Keratinocyte (primary cell): ENCODE results near the gene NFATC2. TPM values are rescaled to one million over a fixed set of nuclear protein-coding genes. Genes with fewer than 3 reads are reported as not detected.

Experiments used
- DNase-seq: peaks from one replicate; pipeline ENCODE4 v3.0.0-alpha.2; 2011; ENCODE audit warnings: low read depth, missing footprints, low spot score
- FAIRE-seq: peaks from 2 replicates; lab custom pipeline; 2011; peaks lifted over from hg19 to GRCh38; lab: Jason Lieb, UNC
- H2AFZ ChIP-seq: 2 replicates; pipeline ENCODE4 v1.6.0; 2012; ENCODE audit warnings: low read length, control low read depth, inconsistent platforms; ENCODE audit not compliant: control insufficient read depth
- H3K27ac ChIP-seq: 2 replicates; pipeline ENCODE4 v1.5.1; 2011; ENCODE audit warnings: low read length; ENCODE audit not compliant: control insufficient read depth, insufficient read depth
- H3K27me3 ChIP-seq: 3 replicates; pipeline ENCODE4 v1.6.0; 2011; ENCODE audit warnings: low read length; ENCODE audit not compliant: control insufficient read depth, insufficient read depth; ENCODE audit errors: extremely low read depth
- H3K36me3 ChIP-seq, 2 experiments: 2 replicates in 1 of 2; 3 replicates in 1 of 2; pipeline ENCODE4 v1.5.1; 2011; ENCODE audit warnings: low read length in 2 of 2, mild to moderate bottlenecking in 1 of 2; ENCODE audit not compliant: control insufficient read depth in 2 of 2, insufficient read depth in 2 of 2; ENCODE audit errors: extremely low read depth in 1 of 2
- H3K4me1 ChIP-seq: 3 replicates; pipeline ENCODE4 v1.5.1; 2011; ENCODE audit warnings: low read length; ENCODE audit not compliant: control insufficient read depth, insufficient read depth; ENCODE audit errors: extremely low read depth
- H3K4me2 ChIP-seq: 3 replicates; pipeline ENCODE4 v1.6.0; 2011; ENCODE audit warnings: low read depth, low read length; ENCODE audit not compliant: control insufficient read depth, insufficient read depth; ENCODE audit errors: extremely low read depth
- H3K4me3 ChIP-seq, 3 experiments: fragments of 200-600 bp in 1 of 3; sonication (generic) in 1 of 3; 2 replicates in 2 of 3; 3 replicates in 1 of 3; pipeline ENCODE4 v1.5.1; 2011 to 2016; ENCODE audit warnings: low read length in 3 of 3, mild to moderate bottlenecking in 3 of 3, control low read depth in 2 of 3, inconsistent platforms in 1 of 3, low read depth in 1 of 3, mixed read lengths in 1 of 3, mixed run types in 1 of 3, moderate library complexity in 1 of 3; ENCODE audit not compliant: control insufficient read depth in 2 of 3, insufficient read depth in 2 of 3; ENCODE audit errors: extremely low read depth in 1 of 3
- H3K79me2 ChIP-seq: 2 replicates; pipeline ENCODE4 v1.6.0; 2012; ENCODE audit warnings: low read length; ENCODE audit not compliant: control insufficient read depth, insufficient read depth
- H3K9ac ChIP-seq: 3 replicates; pipeline ENCODE4 v1.6.0; 2011; ENCODE audit warnings: low read length; ENCODE audit not compliant: control insufficient read depth, insufficient read depth; ENCODE audit errors: extremely low read depth
- H3K9me1 ChIP-seq: 3 replicates; pipeline ENCODE4 v1.6.0; 2011; ENCODE audit warnings: low read length; ENCODE audit not compliant: control insufficient read depth, insufficient read depth; ENCODE audit errors: extremely low read depth
- H3K9me3 ChIP-seq: 2 replicates; pipeline ENCODE4 v1.5.1; 2012; ENCODE audit warnings: low read depth, low read length; ENCODE audit not compliant: control insufficient read depth
- H4K20me1 ChIP-seq: 3 replicates; pipeline ENCODE4 v1.6.0; 2011; ENCODE audit warnings: low read length; ENCODE audit not compliant: control insufficient read depth, insufficient read depth; ENCODE audit errors: extremely low read depth
- CTCF ChIP-seq, 3 experiments: IDR thresholded peaks in 1 of 3; conservative IDR thresholded peaks in 1 of 3; optimal IDR thresholded peaks in 1 of 3; 2 replicates in 2 of 3; 3 replicates in 1 of 3; pipeline versions ENCODE3 to v1.5.1; 2011; ENCODE audit warnings: low read length in 3 of 3, mild to moderate bottlenecking in 3 of 3, moderate library complexity in 2 of 3, control low read depth in 1 of 3, inconsistent platforms in 1 of 3; ENCODE audit not compliant: insufficient read depth in 2 of 3; ENCODE audit errors: extremely low read depth in 1 of 3
- EZH2 ChIP-seq: IDR thresholded peaks from one replicate; pipeline ENCODE4 v1.6.1; 2012; ENCODE audit warnings: inconsistent platforms, mild to moderate bottlenecking, low read length, moderate library complexity
- dilution Hi-C: fragments of 300-500 bp; cut with MboI; formaldehyde crosslinking; loops from one replicate; pipeline ENCODE4 v1.7.0; 2020; ENCODE audit warnings: low sequenced_read_pairs; ENCODE audit not compliant: extremely low pct_ligation_motif_present
- polyA plus RNA-seq, 5 experiments: library from polyadenylated mRNA; depleted of rRNA in 3 of 5; stranded (reverse) in 3 of 5; stranded (forward) in 1 of 5; unstranded in 1 of 5; fragments of >200 nt; gene quantifications; 1 replicate in 1 of 5; 2 replicates in 3 of 5; 3 replicates in 1 of 5; pipeline versions ENCODE4 v1.2.1 to v1.2.3, GENCODE V29; 2011 to 2012; ENCODE audit warnings: missing spikeins in 2 of 5, low read depth in 1 of 5, low replicate concordance in 1 of 5

Gene NFATC2
- polyA plus RNA-seq, 1 donor (not counting 4 experiments of a cell fraction or from before 2014, with no cell fraction given) = 0.05 TPM

GRCh38 chr20:51342510-51343236 lies 199.8 kb downstream of the NFATC2 start:
- DNase-seq (no peak), FAIRE-seq (no peak)
- Histone ChIP-seq H4K20me1 (no peaks in the 10 kb centered on the region), H3K9me3 (peaks cover 2% of the 10 kb centered on the region), H3K4me3 (no peak overlapping the region), H3K27me3 (no peaks in the 10 kb centered on the region), H2AFZ (no peak overlapping the region), H3K4me1 (peaks cover 16% of the 10 kb centered on the region), H3K9me1 (no peaks in the 10 kb centered on the region), H3K9ac (no peak overlapping the region), H3K79me2 (no peaks in the 10 kb centered on the region), H3K27ac (no peak overlapping the region), H3K36me3 (no peaks in the 10 kb centered on the region), H3K4me2 (no peak overlapping the region)
- dilution Hi-C loops = no loop called here
- no peak for TF ChIP-seq CTCF (optimal IDR thresholded peaks at IDR 0.05 in 1 of 3, IDR thresholded peaks at IDR 0.05 in 1 of 3, conservative IDR thresholded peaks at IDR 0.05 in 1 of 3; ENCODE audit: extremely low read depth in 1 of 3, insufficient read depth in 2 of 3, low read length in 3 of 3)
- no peak for TF ChIP-seq EZH2

- dilution Hi-C loops = no loop called here
- TF ChIP-seq EZH2 (no peak), CTCF (optimal IDR thresholded peaks at IDR 0.05 in 1 of 3, IDR thresholded peaks at IDR 0.05 in 1 of 3, conservative IDR thresholded peaks at IDR 0.05 in 1 of 3; ENCODE audit: extremely low read depth in 1 of 3, insufficient read depth in 2 of 3, low read length in 3 of 3) (no peak)
- no peak for FAIRE-seq
Observed at GRCh38 chr20:51341581-51341980, 200.9 kb downstream of the NFATC2 start.

More at GRCh38 chr20:51341581-51341980, 200.9 kb downstream of the NFATC2 start:
- no peak overlapping the region for H3K9ac ChIP-seq
- no peaks in the 10 kb centered on the region for H3K36me3 ChIP-seq
- DNase-seq = no peak
- no peaks in the 10 kb centered on the region for H3K27me3 ChIP-seq
- no peak overlapping the region for H3K27ac ChIP-seq
- peaks cover 27% of the 10 kb centered on the region for H3K4me1 ChIP-seq
- no peaks in the 10 kb centered on the region for H3K79me2 ChIP-seq
- no peak overlapping the region for H3K4me3 ChIP-seq
- no peak overlapping the region for H3K4me2 ChIP-seq
- H3K9me1 ChIP-seq = no peaks in the 10 kb centered on the region
- no peak overlapping the region for H2AFZ ChIP-seq
- peaks cover 2% of the 10 kb centered on the region for H3K9me3 ChIP-seq
- H4K20me1 ChIP-seq = no peaks in the 10 kb centered on the region
